HG02759 (cell line): ENCODE data around the gene PCSK9.

Experiments used
- ATAC-seq: cut with Tn5 transposase; IDR thresholded peaks from one replicate; pipeline ENCODE4 v1.9.1; 2021; ENCODE audit warnings: mild to moderate bottlenecking, moderate library complexity; ENCODE audit not compliant: unreplicated experiment

The PCSK9 gene

DNA sequence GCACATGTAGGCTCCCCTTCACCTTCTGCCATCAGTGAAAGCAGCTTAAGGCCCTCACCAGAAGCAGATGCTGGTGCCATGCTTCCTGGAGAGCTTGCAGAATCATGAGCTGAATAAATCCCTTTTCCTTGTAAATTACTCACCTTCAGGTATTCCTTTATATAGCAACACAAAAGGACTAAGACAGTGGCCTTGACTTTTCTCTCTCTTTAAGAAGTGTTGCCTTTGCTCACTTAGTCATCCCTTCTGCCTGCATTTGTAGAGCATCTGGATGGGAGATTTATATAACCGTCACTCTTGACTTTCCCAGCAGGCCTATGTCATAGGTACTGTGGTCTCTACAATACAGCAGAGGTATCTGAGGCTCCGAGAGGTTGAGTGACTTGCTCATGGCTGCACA is 3.7 kb downstream of the PCSK9 start:
- no peak for ATAC-seq

- ATAC-seq: no peak
These were observed 4.4 kb downstream of the PCSK9 start for GRCh38 chr1:55043726-55044125.

DNA sequence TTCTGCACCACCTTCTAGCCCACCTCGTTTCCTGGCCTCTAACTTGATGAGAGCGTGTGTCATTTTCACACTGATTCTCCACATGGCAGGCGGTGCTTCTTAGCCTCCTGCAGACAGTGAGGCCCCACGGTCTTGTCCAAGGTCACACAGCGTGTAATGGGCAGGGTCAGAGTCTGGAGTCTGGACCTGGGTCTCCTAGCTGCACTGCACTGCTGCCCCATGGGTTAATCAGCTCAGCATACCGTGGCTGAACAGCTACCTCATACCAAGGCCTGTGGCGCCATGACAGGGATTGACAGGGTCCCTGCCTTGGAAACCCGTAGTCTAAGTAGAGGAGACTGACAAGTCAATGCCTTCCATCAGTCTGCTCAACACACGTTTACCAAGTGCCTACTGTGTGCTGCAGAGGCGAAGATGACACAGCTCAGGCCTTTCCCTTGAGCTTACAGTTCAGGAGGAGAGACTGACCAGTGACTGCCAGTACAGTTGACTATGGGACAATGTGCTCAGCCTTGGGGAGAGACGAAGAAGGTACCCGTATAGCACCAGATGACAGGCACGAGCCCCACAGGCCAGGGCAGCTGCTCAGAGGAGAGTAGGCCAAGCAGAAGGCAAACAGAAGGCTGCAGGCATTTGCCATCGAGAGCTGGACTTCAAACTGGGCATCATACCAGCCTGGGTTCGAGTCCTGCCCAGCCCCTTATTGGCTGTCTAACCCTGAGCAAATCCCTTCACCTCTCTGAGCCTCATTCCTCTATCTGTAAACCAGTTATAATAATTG is 5.5 kb downstream of the PCSK9 start:
- no peak for ATAC-seq

DNA sequence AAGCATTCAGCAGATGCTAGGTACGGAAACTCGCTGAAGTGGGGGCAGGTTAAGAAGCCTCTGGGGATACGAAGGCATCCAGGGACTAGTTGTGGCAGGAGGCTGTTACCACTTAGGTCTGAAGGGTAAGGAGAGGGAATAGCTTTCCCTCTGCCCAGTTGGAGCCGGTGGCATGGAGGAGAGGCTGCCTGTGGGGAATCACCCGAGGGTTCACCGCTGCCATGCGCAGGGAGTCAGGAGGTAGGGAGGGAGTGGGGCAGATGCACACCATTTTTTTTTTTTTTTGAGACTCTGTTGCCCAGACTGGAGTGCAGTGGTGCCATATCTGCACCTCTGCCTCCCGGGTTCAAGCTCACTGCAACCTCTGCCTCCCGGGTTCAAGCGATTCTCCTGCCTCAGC is 6.1 kb downstream of the PCSK9 start:
- ATAC-seq: no peak

DNA sequence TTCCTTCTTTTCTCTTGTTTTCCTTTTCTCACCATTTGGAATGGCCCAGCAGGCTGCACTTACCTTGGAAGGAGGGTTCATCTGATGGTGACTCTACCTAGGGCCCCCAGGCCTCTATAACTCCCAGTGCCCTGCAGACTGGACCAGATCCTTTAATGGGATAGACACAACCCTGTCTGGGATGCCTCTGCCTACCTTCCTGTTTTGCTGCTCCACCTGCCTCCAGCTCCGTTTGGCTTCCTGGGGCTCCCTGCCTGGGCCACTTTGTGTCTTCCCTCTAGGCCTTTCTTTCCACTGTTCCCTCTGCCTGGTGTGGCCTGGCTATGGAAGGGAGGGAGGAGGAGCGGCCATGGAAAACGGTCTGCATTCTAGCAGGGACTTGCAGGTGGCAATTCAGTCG is 7.5 kb downstream of the PCSK9 start:
- no peak for ATAC-seq

DNA sequence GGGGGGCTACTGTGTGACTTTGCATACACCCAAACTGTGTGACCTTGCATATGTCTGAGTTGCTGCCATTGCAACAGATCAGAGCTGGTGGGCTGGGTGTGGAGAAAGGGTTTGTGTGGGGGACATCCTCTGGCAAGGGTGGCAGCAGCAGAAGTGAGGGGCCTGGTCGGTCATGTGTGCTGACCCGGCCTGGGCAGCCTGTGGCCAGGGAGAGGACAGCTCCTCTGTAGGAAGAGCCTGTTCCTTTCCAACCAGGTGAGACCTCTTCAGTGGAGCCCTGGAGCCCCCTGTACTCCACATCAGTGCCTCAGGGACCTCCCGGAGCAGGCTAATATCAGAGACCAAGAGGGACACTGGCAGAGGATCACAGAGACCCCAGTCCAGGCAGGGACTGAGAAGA is 8.3 kb downstream of the PCSK9 start:
- no peak for ATAC-seq

GRCh38 chr1:55048453-55049270 is 9.3 kb downstream of the PCSK9 start:
- ATAC-seq: no peak

DNA sequence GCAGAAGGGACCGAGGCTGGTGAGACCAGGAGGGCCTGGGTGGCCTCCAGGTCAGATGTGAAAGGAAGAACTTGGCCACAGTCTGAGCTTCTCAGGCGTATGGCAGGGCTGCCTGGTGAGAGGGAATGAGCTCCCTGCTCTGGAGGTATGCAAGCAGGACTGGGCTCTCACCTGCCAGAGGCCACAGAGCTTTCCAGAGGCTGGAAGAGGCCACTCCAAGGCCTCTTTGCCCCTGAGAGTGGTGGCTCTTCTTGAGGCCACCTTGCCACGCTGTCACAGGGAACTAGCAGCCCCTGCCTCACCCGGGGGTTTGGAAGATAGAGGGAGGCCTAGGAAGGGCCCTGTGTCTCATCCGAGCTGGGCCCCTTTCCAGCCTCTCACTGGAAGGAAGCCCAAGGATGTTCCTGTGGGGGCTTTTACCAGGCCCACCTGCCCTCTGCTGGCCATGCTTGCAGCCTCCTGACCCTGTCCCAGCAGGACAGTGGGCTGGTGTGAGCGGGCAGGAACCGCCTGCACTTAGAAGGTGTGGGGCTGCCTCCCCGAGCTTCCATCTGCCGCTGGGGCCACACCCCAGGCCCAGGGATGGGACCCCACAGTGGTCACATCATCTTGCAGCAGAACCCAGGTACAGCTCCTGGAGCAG is 10.0 kb downstream of the PCSK9 start:
- ATAC-seq: no peak

- ATAC-seq: no peak
These were observed 10.5 kb downstream of the PCSK9 start for GRCh38 chr1:55049914-55050278.

DNA sequence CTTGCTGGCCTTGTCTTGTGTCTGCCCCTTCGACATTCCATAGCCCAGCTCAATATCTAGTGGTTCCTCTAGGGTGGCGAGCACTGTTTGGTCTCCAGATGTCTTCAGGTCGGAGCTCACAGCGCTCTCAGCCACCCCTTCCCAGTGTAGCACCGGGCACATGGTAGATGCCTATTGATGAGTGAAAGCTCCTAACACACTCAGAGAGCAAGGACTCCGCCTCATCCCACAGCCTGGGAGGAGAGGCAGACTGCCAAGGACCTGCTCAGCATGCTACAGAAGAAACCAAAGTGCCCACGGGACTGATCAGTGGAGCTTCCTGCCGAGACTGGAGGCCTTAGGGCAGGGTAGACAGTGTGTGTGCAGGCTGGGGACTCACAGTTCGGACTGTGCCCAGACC is 10.9 kb downstream of the PCSK9 start:
- ATAC-seq: no peak

DNA sequence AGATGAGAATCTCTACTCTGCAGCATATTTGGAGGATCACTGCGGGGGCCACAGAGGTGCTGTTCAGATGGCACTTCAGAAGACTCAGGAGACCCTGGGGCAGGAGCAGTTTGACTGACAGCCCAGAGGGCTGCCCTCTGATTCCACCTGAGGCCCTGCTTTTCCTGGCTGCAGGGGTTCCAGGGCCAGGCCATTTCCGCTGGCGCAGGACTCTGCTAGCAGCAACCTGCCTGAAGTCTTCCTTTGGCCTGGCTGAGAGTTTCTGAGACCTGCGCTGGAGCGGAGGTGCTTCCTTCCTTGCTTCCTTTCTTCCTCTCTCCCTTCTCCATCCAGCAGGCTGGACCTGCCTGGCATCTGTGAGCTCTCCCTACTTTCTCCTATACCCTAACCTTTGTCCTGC is 11.8 kb downstream of the PCSK9 start:
- no peak for ATAC-seq

DNA sequence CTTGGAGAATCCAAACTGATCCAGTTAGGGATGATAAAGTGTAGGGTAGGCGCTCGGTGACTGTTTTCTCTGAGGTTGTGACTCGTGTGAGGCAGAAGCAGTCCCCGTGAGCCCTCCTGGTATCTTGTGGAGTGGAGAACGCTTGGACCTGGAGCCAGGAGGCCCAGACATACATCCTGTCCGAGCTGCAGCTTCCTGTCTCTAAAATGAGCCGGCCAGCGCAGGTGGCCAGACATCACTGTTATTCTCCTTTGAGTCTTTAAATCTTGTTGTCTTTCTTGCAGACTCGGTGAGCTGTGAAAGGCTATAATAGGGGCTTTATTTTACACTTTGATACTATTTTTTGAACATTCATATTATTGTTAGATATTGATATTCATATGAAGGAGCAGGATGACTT is 12.3 kb downstream of the PCSK9 start:
- no peak for ATAC-seq

DNA sequence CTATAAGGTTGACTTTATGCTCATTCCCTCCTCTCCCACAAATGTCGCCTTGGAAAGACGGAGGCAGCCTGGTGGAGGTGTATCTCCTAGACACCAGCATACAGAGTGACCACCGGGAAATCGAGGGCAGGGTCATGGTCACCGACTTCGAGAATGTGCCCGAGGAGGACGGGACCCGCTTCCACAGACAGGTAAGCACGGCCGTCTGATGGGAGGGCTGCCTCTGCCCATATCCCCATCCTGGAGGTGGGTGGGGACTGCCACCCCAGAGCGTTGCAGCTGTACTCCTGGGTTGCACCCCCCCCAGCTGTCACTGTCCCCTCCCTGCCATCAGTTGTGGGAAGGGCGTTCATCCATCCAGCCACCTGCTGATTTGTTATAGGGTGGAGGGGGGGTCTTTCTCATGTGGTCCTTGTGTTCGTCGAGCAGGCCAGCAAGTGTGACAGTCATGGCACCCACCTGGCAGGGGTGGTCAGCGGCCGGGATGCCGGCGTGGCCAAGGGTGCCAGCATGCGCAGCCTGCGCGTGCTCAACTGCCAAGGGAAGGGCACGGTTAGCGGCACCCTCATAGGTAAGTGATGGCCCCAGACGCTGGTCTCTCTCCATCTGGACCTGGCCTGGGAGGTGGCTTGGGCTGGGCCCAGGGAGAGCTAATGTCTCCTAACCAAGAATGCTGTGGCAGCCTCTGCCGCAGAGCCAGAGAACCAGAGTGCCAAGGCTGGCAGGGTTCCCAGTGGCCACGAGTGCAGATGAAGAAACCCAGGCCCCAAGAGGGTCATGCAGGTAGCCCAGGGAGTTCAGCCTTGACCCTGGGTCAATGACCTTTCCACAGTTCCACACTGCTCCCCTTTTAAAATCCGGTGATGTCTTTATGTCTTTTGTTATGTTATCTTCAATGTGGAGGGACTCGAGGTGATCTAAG is 13.1 kb downstream of the PCSK9 start:
- ATAC-seq: no peak

DNA sequence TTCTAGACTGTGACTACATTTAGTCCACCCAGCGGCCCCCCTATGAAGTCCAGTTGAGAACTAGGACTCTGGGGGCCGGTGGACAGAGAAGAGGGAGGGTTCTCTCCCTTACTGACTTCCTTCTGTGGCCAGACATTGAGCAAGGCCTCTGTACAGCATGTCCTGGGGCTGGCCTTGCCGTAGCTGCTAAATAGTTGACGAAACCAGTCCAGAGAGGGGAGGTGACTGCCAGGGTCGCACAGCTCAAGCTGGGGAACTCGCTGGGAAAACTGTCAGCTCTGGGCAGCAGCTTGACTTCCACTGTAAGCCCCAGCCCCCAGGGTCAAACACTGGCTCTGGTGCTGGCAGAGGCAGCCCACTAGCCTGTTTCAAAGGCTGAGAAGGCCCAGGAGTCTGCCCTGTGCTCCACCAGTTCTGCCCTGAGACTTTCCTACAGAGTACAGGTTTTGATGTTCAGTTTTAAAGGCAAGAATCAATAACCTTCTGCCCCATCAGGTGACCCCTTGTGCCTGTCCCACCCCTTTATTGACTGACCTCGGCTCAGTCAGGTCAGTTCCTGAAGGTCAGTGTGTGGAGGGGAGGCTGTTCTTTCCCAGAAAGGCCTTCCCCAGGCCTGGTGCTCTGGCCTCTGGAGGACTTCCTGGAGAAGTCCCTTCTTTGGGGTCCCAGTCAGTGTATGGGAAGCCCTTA is 14.1 kb downstream of the PCSK9 start:
- no peak for ATAC-seq

GRCh38 chr1:55054396-55054795 is 15.0 kb downstream of the PCSK9 start:
- ATAC-seq: no peak

DNA sequence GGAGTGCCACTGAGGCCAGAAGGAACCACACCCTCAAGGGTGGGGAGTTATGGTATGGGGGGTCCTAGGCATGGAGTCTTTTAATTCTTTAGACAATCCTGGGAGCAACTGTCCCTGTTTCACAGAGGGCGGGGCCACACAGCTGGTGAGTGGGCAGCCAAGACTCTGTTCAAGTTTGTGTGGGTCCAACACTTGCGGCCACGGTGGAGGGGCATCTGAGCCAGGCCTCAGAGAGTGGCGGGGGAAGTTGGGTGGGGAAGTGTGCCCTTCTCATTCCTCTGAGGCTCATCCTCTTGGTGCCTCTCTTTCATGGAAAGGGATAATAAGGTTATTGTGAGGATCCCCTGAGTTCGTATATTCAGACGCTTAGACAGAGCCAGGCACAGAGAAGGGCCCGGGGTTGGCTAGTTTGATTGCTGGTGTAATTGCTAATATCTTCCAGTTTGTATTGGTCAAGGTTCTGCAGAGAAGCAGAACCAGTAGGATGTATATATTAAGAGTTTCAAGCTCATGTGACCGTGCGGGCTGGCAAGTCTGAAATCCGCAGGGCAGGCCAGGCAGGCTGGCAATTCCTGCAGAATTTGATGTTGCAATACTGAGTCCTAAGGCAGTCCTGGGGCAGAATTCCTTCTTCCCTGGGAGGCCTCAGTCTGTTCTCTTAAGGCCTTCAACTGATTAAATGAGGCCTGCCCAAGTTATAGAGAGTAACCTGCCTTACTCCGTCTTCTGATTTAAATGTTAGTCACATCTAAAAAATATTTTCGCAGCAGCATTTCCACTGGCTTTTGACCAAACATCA is 15.9 kb downstream of the PCSK9 start:
- no peak for ATAC-seq

GRCh38 chr1:55055951-55056631 is 16.7 kb downstream of the PCSK9 start:
- no peak for ATAC-seq

GRCh38 chr1:55056632-55056992 is 17.3 kb downstream of the PCSK9 start:
- ATAC-seq: no peak
